ENCODE data around the gene NFIA. TPM values are rescaled to one million over a fixed set of nuclear protein-coding genes. Genes with fewer than 3 reads are reported as not detected.

NFIA gene
- total and polyA plus RNA-seq, 8 donors, result 9.6 to 108 (median 37.2) TPM

- H3K4me1 ChIP-seq, result peaks cover 21 to 83% (median 57%) of the 10 kb centered on the region in 4 donors
- DNase-seq, result peak in 1 of 2 donors; percentile 67
- no peaks in the 10 kb centered on the region for H3K9me3 ChIP-seq
- TF ChIP-seq POLR2AphosphoS5 (IDR thresholded peaks at IDR 0.05) (peak in 2 of 3 donors; percentile 40 to 42), EP300 (IDR thresholded peaks at IDR 0.05) (no peak)
- WGBS, 5 donors, result 5 to 16% (median 7%) methylated on average over 2 of the region's 2 CpGs
- intact Hi-C loops (cut with DNase I; ENCODE audit: low total_unique reads), result no loop called here
- H3K27me3 ChIP-seq, result no peaks in the 10 kb centered on the region
- H3K4me3 ChIP-seq, result no peak overlapping the region
- H3K27ac ChIP-seq, result peak overlapping the region in 4 of 5 donors; percentile 65 to 82 (median 76)
- H3K36me3 ChIP-seq, result no peaks in the 10 kb centered on the region
Observed at GRCh38 chr1:61299463-61299862, 217.1 kb downstream of the NFIA start.

DNA sequence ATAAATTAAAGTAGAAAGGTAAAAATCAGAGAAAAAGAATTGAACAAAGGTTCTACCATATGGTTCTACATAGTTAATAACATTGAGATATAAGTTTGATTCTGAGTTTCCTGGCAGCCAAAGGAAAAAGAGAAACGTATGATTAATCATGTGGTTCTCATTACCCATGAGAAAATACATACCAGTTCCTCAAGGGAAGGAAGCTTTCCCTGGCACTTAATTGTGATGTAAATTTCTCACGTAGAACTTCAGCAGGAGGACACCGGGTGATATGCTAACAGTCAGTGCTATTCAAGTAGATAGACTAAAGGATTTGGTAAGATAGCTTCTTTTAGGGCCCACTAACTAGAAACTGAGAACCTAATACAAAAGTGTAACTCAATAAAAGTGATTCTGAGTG lies 218.5 kb downstream of the NFIA start:
- WGBS, 5 donors, result 43 to 67% (median 45%) methylated on average over 3 of the region's 3 CpGs
- no peaks in the 10 kb centered on the region for H3K36me3 ChIP-seq
- peak overlapping the region in 4 of 5 donors; percentile 52 to 82 (median 76) for H3K27ac ChIP-seq

GRCh38 chr1:61301824-61302657 lies 219.7 kb downstream of the NFIA start:
- Histone ChIP-seq H3K27me3 (no peaks in the 10 kb centered on the region), H3K9me3 (no peaks in the 10 kb centered on the region), H3K4me3 (no peak overlapping the region), H3K36me3 (no peaks in the 10 kb centered on the region), H3K27ac (peak overlapping the region; percentile 32 to 82 (median 74)), H3K4me1 (peaks cover 21 to 65% (median 41%) of the 10 kb centered on the region in 4 donors)
- 47 to 61% (median 53%) methylated on average over 4 of the region's 4 CpGs for WGBS, 5 donors
- TF ChIP-seq EP300 (IDR thresholded peaks at IDR 0.05), result no peak
- TF ChIP-seq, protein P1, sequence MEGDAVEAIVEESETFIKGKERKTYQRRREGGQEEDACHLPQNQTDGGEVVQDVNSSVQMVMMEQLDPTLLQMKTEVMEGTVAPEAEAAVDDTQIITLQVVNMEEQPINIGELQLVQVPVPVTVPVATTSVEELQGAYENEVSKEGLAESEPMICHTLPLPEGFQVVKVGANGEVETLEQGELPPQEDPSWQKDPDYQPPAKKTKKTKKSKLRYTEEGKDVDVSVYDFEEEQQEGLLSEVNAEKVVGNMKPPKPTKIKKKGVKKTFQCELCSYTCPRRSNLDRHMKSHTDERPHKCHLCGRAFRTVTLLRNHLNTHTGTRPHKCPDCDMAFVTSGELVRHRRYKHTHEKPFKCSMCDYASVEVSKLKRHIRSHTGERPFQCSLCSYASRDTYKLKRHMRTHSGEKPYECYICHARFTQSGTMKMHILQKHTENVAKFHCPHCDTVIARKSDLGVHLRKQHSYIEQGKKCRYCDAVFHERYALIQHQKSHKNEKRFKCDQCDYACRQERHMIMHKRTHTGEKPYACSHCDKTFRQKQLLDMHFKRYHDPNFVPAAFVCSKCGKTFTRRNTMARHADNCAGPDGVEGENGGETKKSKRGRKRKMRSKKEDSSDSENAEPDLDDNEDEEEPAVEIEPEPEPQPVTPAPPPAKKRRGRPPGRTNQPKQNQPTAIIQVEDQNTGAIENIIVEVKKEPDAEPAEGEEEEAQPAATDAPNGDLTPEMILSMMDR (IDR thresholded peaks at IDR 0.05), result no peak
- peak in 1 of 3 donors; percentile 45 for TF ChIP-seq POLR2AphosphoS5 (IDR thresholded peaks at IDR 0.05)
- TF ChIP-seq POLR2A (IDR thresholded peaks at IDR 0.05), result no peak
- intact Hi-C loops (cut with DNase I; ENCODE audit: low total_unique reads), result no loop called here
- DNase-seq, result peak; percentile 70 to 72

More for the DNA sequence above, 218.5 kb downstream of the NFIA start:
- intact Hi-C loops (cut with DNase I; ENCODE audit: low total_unique reads), result no loop called here
- H3K27me3 ChIP-seq, result no peaks in the 10 kb centered on the region
- H3K9me3 ChIP-seq, result no peaks in the 10 kb centered on the region
- DNase-seq, result no peak
- H3K4me3 ChIP-seq, result no peak overlapping the region
- H3K4me1 ChIP-seq, result peaks cover 21 to 77% (median 52%) of the 10 kb centered on the region in 4 donors
- TF ChIP-seq POLR2AphosphoS5 (IDR thresholded peaks at IDR 0.05), result no peak
- TF ChIP-seq EP300 (IDR thresholded peaks at IDR 0.05), result no peak
- TF ChIP-seq, protein P1 (IDR thresholded peaks at IDR 0.05), result no peak
- no peak for TF ChIP-seq POLR2A (IDR thresholded peaks at IDR 0.05)

- Histone ChIP-seq H3K27ac (no peak overlapping the region), H3K4me3 (no peak overlapping the region), H3K36me3 (no peaks in the 10 kb centered on the region), H3K27me3 (no peaks in the 10 kb centered on the region), H3K4me1 (peaks cover 0 to 15% (median 6%) of the 10 kb centered on the region in 4 donors), H3K9me3 (no peaks in the 10 kb centered on the region)
- no peak for DNase-seq
- 88 to 95% (median 92%) methylated on average over 3 of the region's 3 CpGs for WGBS, 5 donors
- TF ChIP-seq POLR2AphosphoS5 (IDR thresholded peaks at IDR 0.05) (no peak), POLR2A (IDR thresholded peaks at IDR 0.05) (no peak), EP300 (IDR thresholded peaks at IDR 0.05) (no peak)
- TF ChIP-seq, protein P1 (IDR thresholded peaks at IDR 0.05), result no peak
- intact Hi-C loops (cut with DNase I; ENCODE audit: low total_unique reads), result no loop called here
Observed at GRCh38 chr1:61307422-61308142, 225.2 kb downstream of the NFIA start.
